K562 (cell line): Measurements from ENCODE around the gene MAGI2.

Experiments used
- CHD1 ChIP-seq: fragments of 200-600 bp; sonication (generic); IDR thresholded peaks from one replicate; pipeline ENCODE4 v1.6.1; 2012; ENCODE audit warnings: mild to moderate bottlenecking, moderate library complexity, low read length, inconsistent platforms
- CTCF ChIP-seq, 3 experiments: IDR thresholded peaks in 2 of 3; conservative IDR thresholded peaks in 1 of 3; 2 replicates each; pipeline ENCODE4 v1.5.1; 2011 to 2012; ENCODE audit warnings: low read length in 3 of 3, mild to moderate bottlenecking in 3 of 3, control low read depth in 2 of 3, improper control_type of control experiment in 1 of 3, inconsistent platforms in 1 of 3, low read depth in 1 of 3, mixed read lengths in 1 of 3, moderate library complexity in 1 of 3; ENCODE audit not compliant: insufficient read depth in 2 of 3
- ERF ChIP-seq: fragments of 450-650 bp; formaldehyde crosslinking; IDR thresholded peaks from 2 replicates; pipeline ENCODE4 v1.4.0; 2020; ENCODE audit warnings: mild to moderate bottlenecking, mixed read lengths
- PHF20 ChIP-seq: fragments of 450-650 bp; IDR thresholded peaks from 2 replicates; pipeline ENCODE4 v1.6.1; 2018; ENCODE audit not compliant: partially characterized antibody
- POLR2A ChIP-seq: fragments of 450-650 bp; conservative IDR thresholded peaks from 2 replicates; pipeline ENCODE4 v1.6.1; 2016

- TF ChIP-seq CHD1, result no peak
- no peak for TF ChIP-seq PHF20
- TF ChIP-seq POLR2A, result no peak
- no peak for TF ChIP-seq CTCF (IDR thresholded peaks at IDR 0.05 in 2 of 3, conservative IDR thresholded peaks at IDR 0.05 in 1 of 3; ENCODE audit: insufficient read depth in 2 of 3, low read depth in 1 of 3, low read length in 3 of 3)
- TF ChIP-seq ERF, result no peak
Measured at GRCh38 chr7:78317371-78317770, 1136.1 kb downstream of the MAGI2 start.
